Measurements from ENCODE around the gene CLEC18C.
"Not testable (repeated sequence)": the region's sequence is repeated elsewhere in the genome, so short reads cannot be mapped to it uniquely, and the experiment has no call there.

The CLEC18C gene

GRCh38 chr16:70218586-70218985 lies 45.0 kb downstream of the CLEC18C start:
- DNase-seq: not testable (repeated sequence)

- DNase-seq: not testable (repeated sequence)
Measured at GRCh38 chr16:70222574-70222973, 49.0 kb downstream of the CLEC18C start.

DNA sequence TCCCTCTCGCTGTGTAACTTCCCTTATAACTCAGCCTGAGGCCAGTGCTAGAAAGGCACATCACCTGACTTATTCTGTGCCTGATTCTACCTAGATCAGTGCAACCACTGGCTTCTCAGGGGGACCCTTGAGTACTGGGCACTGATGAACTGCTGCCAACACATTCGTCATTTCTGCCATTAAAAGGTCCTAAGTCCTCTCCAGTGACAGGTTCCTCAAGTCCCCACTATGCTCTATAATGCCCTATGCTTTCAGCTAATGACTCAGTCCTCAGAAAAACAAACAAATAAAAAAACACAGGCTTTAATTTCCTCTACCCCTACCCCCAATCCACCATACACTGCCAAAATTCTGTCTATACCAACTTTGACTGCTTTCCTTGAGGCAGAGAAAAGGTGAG lies 49.6 kb downstream of the CLEC18C start:
- DNase-seq: not testable (repeated sequence)

DNA sequence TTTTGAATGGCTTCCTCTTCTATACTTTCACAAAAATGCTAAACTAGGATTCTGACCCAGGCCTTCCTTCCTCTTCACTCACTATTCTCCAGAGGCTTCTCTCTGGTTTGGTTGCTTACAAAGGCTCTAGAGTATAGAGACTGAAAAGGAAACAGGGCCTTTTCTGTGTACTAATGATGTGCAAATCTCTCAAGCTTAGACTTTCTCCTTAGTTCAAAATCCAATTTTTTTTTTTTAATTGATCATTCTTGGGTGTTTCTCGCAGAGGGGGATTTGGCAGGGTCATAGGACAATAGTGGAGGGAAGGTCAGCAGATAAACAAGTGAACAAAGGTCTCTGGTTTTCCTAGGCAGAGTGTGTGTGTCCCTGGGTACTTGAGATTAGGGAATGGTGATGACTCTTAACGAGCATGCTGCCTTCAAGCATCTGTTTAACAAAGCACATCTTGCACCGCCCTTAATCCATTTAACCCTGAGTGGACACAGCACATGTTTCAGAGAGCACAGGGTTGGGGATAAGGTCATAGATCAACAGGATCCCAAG lies 50.5 kb downstream of the CLEC18C start:
- not testable (repeated sequence) for DNase-seq

- not testable (repeated sequence) for DNase-seq
Measured at GRCh38 chr16:70224645-70225044, 51.1 kb downstream of the CLEC18C start.

DNA sequence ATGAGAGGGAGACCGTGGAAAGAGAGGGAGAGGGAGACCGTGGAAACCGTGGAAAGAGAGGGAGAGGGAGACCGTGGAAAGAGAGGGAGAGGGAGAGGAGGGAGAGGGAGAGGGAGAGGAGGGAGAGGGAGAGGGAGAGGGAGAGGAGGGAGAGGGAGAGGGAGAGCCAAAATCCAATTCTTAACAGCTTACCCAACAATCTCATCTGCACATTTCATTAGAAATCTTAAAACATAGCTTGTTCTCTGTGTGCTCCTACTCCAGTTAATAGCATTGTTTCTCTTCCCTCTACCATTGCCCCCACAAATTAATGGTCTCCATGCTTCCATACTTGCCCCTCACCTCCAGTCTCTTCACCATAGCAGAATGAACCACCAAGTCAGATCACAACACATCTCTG lies 51.8 kb downstream of the CLEC18C start:
- DNase-seq: not testable (repeated sequence)

GRCh38 chr16:70226024-70226423 lies 52.4 kb downstream of the CLEC18C start:
- DNase-seq: not testable (repeated sequence)

- DNase-seq: not testable (repeated sequence)
Measured at GRCh38 chr16:70231831-70232230, 58.2 kb downstream of the CLEC18C start.
